D721Med (cell line): Measurements from ENCODE around the gene GLUD1.

Source experiments
- DNase-seq: peaks from one replicate; pipeline ENCODE4 v3.0.0; 2011; ENCODE audit warnings: low spot score; ENCODE audit not compliant: insufficient read length
- FAIRE-seq: peaks from 2 replicates; lab custom pipeline; 2011; peaks lifted over from hg19 to GRCh38; lab: Jason Lieb, UNC
- CTCF ChIP-seq: IDR thresholded peaks from 2 replicates; pipeline ENCODE4 v1.5.1; 2012; ENCODE audit warnings: mild to moderate bottlenecking, control low read depth; ENCODE audit not compliant: insufficient read depth; ENCODE audit errors: missing control alignments

Gene GLUD1

GRCh38 chr10:87068281-87068680 lies 26.4 kb downstream of the GLUD1 start:
- FAIRE-seq (peak; percentile 92), DNase-seq (peak; percentile 26)
- no peak for TF ChIP-seq CTCF

GRCh38 chr10:87066865-87067264 lies 27.8 kb downstream of the GLUD1 start:
- TF ChIP-seq CTCF = no peak
- DNase-seq (no peak), FAIRE-seq (no peak)

- FAIRE-seq (no peak), DNase-seq (no peak)
- no peak for TF ChIP-seq CTCF
Observed at GRCh38 chr10:87066178-87066577, 28.5 kb downstream of the GLUD1 start.

GRCh38 chr10:87064651-87065050 lies 30.0 kb downstream of the GLUD1 start:
- no peak for TF ChIP-seq CTCF
- FAIRE-seq (no peak), DNase-seq (no peak)

- TF ChIP-seq CTCF = no peak
- DNase-seq = no peak
- no peak for FAIRE-seq
Observed at GRCh38 chr10:87060280-87060928, 34.2 kb downstream of the GLUD1 start.

- TF ChIP-seq CTCF = no peak
- DNase-seq = no peak
- no peak for FAIRE-seq
Observed at GRCh38 chr10:87059401-87059800, 35.2 kb downstream of the GLUD1 start.

GRCh38 chr10:87058171-87058570 lies 36.5 kb downstream of the GLUD1 start:
- no peak for TF ChIP-seq CTCF
- no peak for DNase-seq
- FAIRE-seq = no peak
